Endothelial cell (in vitro differentiated cells): Measurements from ENCODE around the gene ACTN3. TPM values are rescaled to one million over a fixed set of nuclear protein-coding genes. Genes with fewer than 3 reads are reported as not detected.
"Not testable (repeated sequence)": the region's sequence is repeated elsewhere in the genome, so short reads cannot be mapped to it uniquely, and the experiment has no call there.

Experiments
- DNase-seq: peaks from one replicate; pipeline ENCODE4 v3.0.0; 2021; ENCODE audit warnings: low spot score
- H3K27ac Mint-ChIP-seq: one replicate; pipeline ENCODE4 v1.8.0; 2021; ENCODE audit warnings: mixed read lengths, inconsistent platforms; ENCODE audit not compliant: unreplicated experiment
- H3K27me3 Mint-ChIP-seq: one replicate; pipeline ENCODE4 v1.8.0; 2021; ENCODE audit warnings: mild to moderate bottlenecking, moderate library complexity, mixed read lengths, inconsistent platforms; ENCODE audit not compliant: unreplicated experiment
- H3K36me3 Mint-ChIP-seq: one replicate; pipeline ENCODE4 v1.8.0; 2021; ENCODE audit warnings: mild to moderate bottlenecking, low read depth, mixed read lengths, inconsistent platforms; ENCODE audit not compliant: unreplicated experiment
- H3K4me1 Mint-ChIP-seq: one replicate; pipeline ENCODE4 v1.8.0; 2021; ENCODE audit warnings: mild to moderate bottlenecking, mixed read lengths, inconsistent platforms; ENCODE audit not compliant: unreplicated experiment
- H3K4me3 Mint-ChIP-seq: one replicate; pipeline ENCODE4 v1.8.0; 2021; ENCODE audit warnings: mild to moderate bottlenecking, mixed read lengths, inconsistent platforms; ENCODE audit not compliant: unreplicated experiment
- H3K9me3 Mint-ChIP-seq: one replicate; pipeline ENCODE4 v1.8.0; 2021; ENCODE audit warnings: mixed read lengths, inconsistent platforms; ENCODE audit not compliant: unreplicated experiment
- CTCF ChIP-seq: fragments of 200-600 bp; sonication (generic); IDR thresholded peaks from one replicate; pipeline ENCODE4 v1.5.0; 2021; ENCODE audit warnings: antibody characterized with exemption; ENCODE audit not compliant: unreplicated experiment
- total RNA-seq: library from RNA; stranded (reverse); fragmentation: NEBNext Ultra II Directional; extraction: Animal tissue kit (Norgen Biotek cat#: 25700); gene quantifications from one replicate; pipeline ENCODE4 v1.2.1, GENCODE V29; 2021; ENCODE audit not compliant: unreplicated experiment

ACTN3 gene
- total RNA-seq, 1 donor from 2014 or later = 0.21 TPM

DNA sequence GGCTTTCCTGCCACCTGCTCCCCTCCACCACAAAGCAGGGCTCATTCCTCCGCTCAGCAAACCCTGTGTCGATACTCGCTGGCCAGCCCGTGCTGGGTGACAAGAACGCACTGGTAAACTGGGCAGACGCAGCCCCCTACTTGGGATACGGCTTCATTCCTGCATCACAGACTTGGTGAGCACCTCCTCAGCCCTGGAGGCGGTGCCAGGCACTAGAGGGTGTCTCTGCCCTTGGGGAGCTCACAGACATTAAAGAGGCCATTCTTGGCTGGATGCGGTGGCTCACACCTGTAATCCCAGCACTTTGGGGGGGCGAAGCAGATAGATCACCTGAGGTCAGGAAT is 6.9 kb upstream of the ACTN3 start:
- H3K9me3 Mint-ChIP-seq = no peaks in the 10 kb centered on the region

GRCh38 chr11:66540598-66540997 is 6.1 kb upstream of the ACTN3 start:
- peaks cover 22% of the 10 kb centered on the region for H3K4me1 Mint-ChIP-seq
- not testable (repeated sequence) for H3K9me3 Mint-ChIP-seq, H3K27ac Mint-ChIP-seq, DNase-seq
- H3K36me3 Mint-ChIP-seq = peaks cover 30% of the 10 kb centered on the region
- H3K4me3 Mint-ChIP-seq = peak overlapping the region; percentile 47
- H3K27me3 Mint-ChIP-seq = peaks cover 22% of the 10 kb centered on the region

More for the DNA sequence above, 6.9 kb upstream of the ACTN3 start:
- H3K4me3 Mint-ChIP-seq = no peak overlapping the region
- H3K27ac Mint-ChIP-seq = no peak overlapping the region
- DNase-seq = no peak
- peaks cover 32% of the 10 kb centered on the region for H3K36me3 Mint-ChIP-seq
- peaks cover 22% of the 10 kb centered on the region for H3K27me3 Mint-ChIP-seq
- peaks cover 20% of the 10 kb centered on the region for H3K4me1 Mint-ChIP-seq
- no peak for TF ChIP-seq CTCF

DNA sequence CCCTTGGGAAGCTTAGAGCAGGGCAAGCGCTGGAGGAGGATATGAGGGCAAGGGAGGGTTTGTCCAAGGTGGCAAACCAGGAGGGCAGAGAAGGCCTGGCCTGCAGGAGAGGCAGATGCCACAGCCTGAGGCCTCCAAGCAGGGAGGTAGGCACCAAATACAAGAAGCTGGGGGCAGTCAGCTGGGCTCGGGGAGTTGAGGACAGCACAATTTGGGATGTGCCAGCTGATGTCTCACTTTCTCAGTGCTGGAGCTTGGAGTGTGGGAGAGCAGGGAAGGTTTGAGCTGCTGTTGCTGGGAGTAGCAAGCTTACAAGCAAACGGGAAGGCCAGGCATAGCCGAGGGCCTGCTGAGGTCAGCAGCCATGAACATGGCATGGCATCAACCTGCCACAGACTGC is 4.8 kb upstream of the ACTN3 start:
- Mint-ChIP-seq H3K27me3 (peaks cover 22% of the 10 kb centered on the region), H3K4me1 (peaks cover 19% of the 10 kb centered on the region), H3K9me3 (no peaks in the 10 kb centered on the region), H3K4me3 (peak overlapping the region; percentile 71), H3K36me3 (peaks cover 26% of the 10 kb centered on the region), H3K27ac (no peak overlapping the region)
- no peak for TF ChIP-seq CTCF
- no peak for DNase-seq

DNA sequence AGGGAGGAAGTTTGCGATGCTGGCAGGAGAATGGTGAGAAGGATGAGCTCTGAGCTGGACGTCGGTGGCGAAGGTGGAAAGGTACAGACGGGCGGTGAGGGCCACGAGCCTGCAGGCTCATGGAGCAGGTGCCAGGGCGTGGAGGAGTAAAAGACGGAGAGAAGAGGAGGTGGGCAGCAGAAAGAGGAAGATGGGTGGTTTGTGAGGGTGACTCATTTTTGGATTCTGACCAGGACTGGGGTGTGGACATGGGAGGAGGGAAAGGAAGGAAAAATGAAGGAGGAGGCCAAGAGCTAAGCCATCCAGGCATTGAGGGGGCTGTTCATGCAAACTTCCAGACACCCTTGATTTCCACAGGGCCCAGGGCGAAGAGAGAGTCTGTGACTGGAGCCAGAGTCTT is 4.3 kb upstream of the ACTN3 start:
- DNase-seq = no peak
- Mint-ChIP-seq H3K4me3 (peak overlapping the region; percentile 71), H3K27ac (no peak overlapping the region), H3K9me3 (no peaks in the 10 kb centered on the region), H3K4me1 (peaks cover 19% of the 10 kb centered on the region), H3K36me3 (peaks cover 25% of the 10 kb centered on the region), H3K27me3 (peaks cover 22% of the 10 kb centered on the region)
- TF ChIP-seq CTCF = no peak

- no peak for TF ChIP-seq CTCF
- Mint-ChIP-seq H3K36me3 (peaks cover 21% of the 10 kb centered on the region), H3K27me3 (peaks cover 22% of the 10 kb centered on the region), H3K4me3 (peak overlapping the region; percentile 48), H3K27ac (peak overlapping the region; percentile 58), H3K9me3 (no peaks in the 10 kb centered on the region), H3K4me1 (peaks cover 19% of the 10 kb centered on the region)
- DNase-seq = peak; percentile 63
These were observed 3.2 kb upstream of the ACTN3 start for GRCh38 chr11:66543263-66544107.

DNA sequence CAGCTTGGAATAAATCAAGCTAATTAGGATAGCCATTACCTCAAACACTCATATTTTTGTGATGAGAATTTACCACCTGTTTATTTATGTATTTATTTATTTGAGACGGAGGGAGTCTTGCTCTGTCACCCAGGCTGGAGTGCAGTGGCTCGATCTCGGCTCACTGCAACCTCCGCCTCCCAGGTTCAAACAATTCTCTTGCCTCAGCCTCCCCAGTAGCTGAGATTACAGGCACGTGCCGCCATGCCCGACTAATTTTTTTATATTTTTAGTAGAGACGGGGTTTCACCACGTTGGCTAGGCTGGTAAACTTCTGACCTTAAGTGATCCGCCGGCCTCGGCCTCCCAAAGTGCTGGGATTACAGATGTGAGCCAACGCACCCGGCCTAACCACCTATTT is 1.8 kb upstream of the ACTN3 start:
- not testable (repeated sequence) for DNase-seq, H3K9me3 Mint-ChIP-seq
- peak overlapping the region; percentile 79 for H3K27ac Mint-ChIP-seq
- H3K27me3 Mint-ChIP-seq = peaks cover 22% of the 10 kb centered on the region
- H3K4me1 Mint-ChIP-seq = peaks cover 19% of the 10 kb centered on the region
- peak overlapping the region; percentile 85 for H3K4me3 Mint-ChIP-seq
- H3K36me3 Mint-ChIP-seq = peaks cover 17% of the 10 kb centered on the region
